Stomach (tissue), 4 donors: ENCODE measurements around the gene PAMR1.

Source experiments
- CTCF ChIP-seq, 7 experiments: fragments of 450-650 bp in 4 of 7; fragments of 200-600 bp in 3 of 7; sonication (generic) in 3 of 7; IDR thresholded peaks; one replicate each; pipeline ENCODE4 v1.5.1; 2016 to 2019; ENCODE audit warnings: antibody characterized with exemption in 7 of 7, control low read depth in 2 of 7, mild to moderate bottlenecking in 1 of 7
- EP300 ChIP-seq: sonication (generic); formaldehyde crosslinking; IDR thresholded peaks from one replicate; pipeline ENCODE4 v1.6.1; 2017; ENCODE audit warnings: antibody characterized with exemption
- POLR2A ChIP-seq, 4 donors: fragments of 450-650 bp; IDR thresholded peaks; one replicate each; pipeline ENCODE4 v1.6.1; 2016; ENCODE audit warnings: antibody characterized with exemption in 4 of 4, control low read depth in 2 of 4, mild to moderate bottlenecking in 1 of 4, moderate library complexity in 1 of 4
- POLR2AphosphoS5 ChIP-seq, 3 donors: sonication (generic); formaldehyde crosslinking; IDR thresholded peaks; one replicate each; pipeline ENCODE4 v1.6.1; 2016; ENCODE audit warnings: antibody characterized with exemption in 3 of 3

DNA sequence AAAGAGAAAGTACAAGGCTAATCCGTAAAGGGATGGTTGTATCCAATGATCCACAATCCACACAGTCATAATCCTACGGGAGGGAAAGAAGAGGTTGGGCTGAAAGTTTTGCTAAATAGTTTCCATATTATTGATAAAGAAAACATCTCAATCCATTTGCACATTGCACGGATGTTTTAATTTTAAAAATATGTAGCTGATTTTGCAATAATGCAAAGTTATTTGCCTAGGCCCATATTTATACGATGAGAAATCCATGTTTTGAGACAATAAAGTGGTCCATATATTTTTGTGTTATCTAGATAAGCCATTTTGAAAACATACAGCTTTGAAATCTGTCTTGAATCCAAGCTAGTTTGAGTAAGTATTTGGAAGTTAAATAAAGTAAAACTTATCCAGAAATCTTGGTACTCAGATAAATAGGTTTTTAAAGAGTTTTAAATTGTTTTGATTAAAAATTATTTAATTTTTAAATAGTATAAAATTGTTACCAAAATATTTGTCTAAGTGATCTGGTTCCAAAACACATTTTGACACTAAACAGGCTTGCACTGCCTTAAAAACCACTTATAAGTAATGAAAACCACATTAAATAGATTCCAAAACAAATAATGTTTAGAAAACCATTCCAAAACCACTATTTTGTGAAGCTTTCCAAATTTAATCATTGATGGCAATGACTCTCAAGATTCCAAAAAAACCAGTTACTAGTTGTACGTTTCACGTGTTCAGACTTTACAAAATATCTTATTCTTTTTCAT, 38.2 kb upstream of the PAMR1 start:
- TF ChIP-seq POLR2A (IDR thresholded peaks at IDR 0.05) (no peak), CTCF (IDR thresholded peaks at IDR 0.05) (no peak), EP300 (no peak), POLR2AphosphoS5 (IDR thresholded peaks at IDR 0.05) (no peak)
